Left lung (tissue), 10 donors: ENCODE data around the gene RNF20. TPM values are rescaled to one million over a fixed set of nuclear protein-coding genes. Genes with fewer than 3 reads are reported as not detected.
"Not testable (repeated sequence)": the region's sequence is repeated elsewhere in the genome, so short reads cannot be mapped to it uniquely, and the experiment has no call there.

Experiments used
- ATAC-seq: fragments of 200-7000 bp; cut with Tn5 transposase; one replicate; pipeline ENCODE4 v1.9.1; 2020; ENCODE audit warnings: moderate library complexity
- DNase-seq, 4 donors: peaks; one replicate each; pipeline ENCODE4 v3.0.0-alpha.2; 2013 to 2020
- H3K27ac ChIP-seq, 2 donors: fragments of 200-600 bp; sonication (generic) in 1 of 2; one replicate each; pipeline versions ENCODE4 v1.5.0 to v1.8.0; 2020 to 2021
- H3K27me3 ChIP-seq, 2 donors: fragments of 200-600 bp; sonication (generic) in 1 of 2; one replicate each; pipeline versions ENCODE4 v1.5.0 to v1.8.0; 2020 to 2021
- H3K36me3 ChIP-seq, 2 donors: fragments of 200-600 bp; sonication (generic) in 1 of 2; one replicate each; pipeline versions ENCODE4 v1.5.0 to v1.8.0; 2020 to 2021
- H3K4me1 ChIP-seq, 2 donors: fragments of 200-600 bp; one replicate each; pipeline ENCODE4 v1.8.0; 2021
- H3K4me3 ChIP-seq, 2 donors: fragments of 200-600 bp; sonication (generic) in 1 of 2; one replicate each; pipeline versions ENCODE4 v1.5.0 to v1.8.0; 2020 to 2021; ENCODE audit warnings: mild to moderate bottlenecking in 1 of 2
- H3K9me3 ChIP-seq, 2 donors: fragments of 200-600 bp; sonication (generic) in 1 of 2; one replicate each; pipeline versions ENCODE4 v1.5.0 to v1.8.0; 2020 to 2021
- CTCF ChIP-seq, 2 donors: fragments of 200-600 bp; sonication (generic) in 1 of 2; IDR thresholded peaks; one replicate each; pipeline versions ENCODE4 v1.5.0 to v1.8.0; 2021; ENCODE audit warnings: antibody characterized with exemption in 2 of 2
- intact Hi-C, 2 donors: fragments of 100-400 bp; cut with DNase I; formaldehyde crosslinking; loops; one replicate each; pipeline versions ENCODE4 v1.11.2 to v1.14.2; 2022
- polyA plus RNA-seq, 6 donors: library from polyadenylated mRNA; unstranded; fragments of 120-200 nt; gene quantifications; one replicate each; pipeline ENCODE4 v1.2.1, GENCODE V29; 2013; ENCODE audit not compliant: insufficient read length in 6 of 6
- total RNA-seq, 2 donors: library from RNA; stranded (reverse); fragmentation: NEBNext Ultra II Directional; extraction: Animal tissue kit (Norgen Biotek cat#: 25700); gene quantifications; one replicate each; pipeline ENCODE4 v1.2.1, GENCODE V29; 2021
- donor health status: DM: no; HTN: yes; CAD: no.
- donor health status: DM: no; HTN: no; CAD: no.

Gene RNF20
- total and polyA plus RNA-seq, 8 donors = 37.7 to 64.5 (median 53.5) TPM

- peak overlapping the region in 1 of 2 donors; percentile 72 for H3K27ac ChIP-seq
- TF ChIP-seq CTCF (IDR thresholded peaks at IDR 0.05) = no peak
- no peak for DNase-seq
- H3K36me3 ChIP-seq = no peaks in the 10 kb centered on the region
- intact Hi-C loops = no loop called here
- H3K9me3 ChIP-seq = no peaks in the 10 kb centered on the region
- H3K4me1 ChIP-seq = no peaks in the 10 kb centered on the region
- H3K27me3 ChIP-seq = no peaks in the 10 kb centered on the region
- H3K4me3 ChIP-seq = peak overlapping the region in 1 of 2 donors; percentile 9
- ATAC-seq = peak; percentile 60
These were observed 52.1 kb downstream of the RNF20 start for GRCh38 chr9:101585740-101586139.

GRCh38 chr9:101586651-101587050 lies 53.0 kb downstream of the RNF20 start:
- no peak for TF ChIP-seq CTCF (IDR thresholded peaks at IDR 0.05)
- intact Hi-C loops = no loop called here
- ATAC-seq (no peak), DNase-seq (no peak)
- no peaks in the 10 kb centered on the region for H3K27me3 ChIP-seq
- H3K4me1 ChIP-seq = no peaks in the 10 kb centered on the region
- H3K9me3 ChIP-seq = no peaks in the 10 kb centered on the region
- H3K36me3 ChIP-seq = no peaks in the 10 kb centered on the region
- H3K4me3 ChIP-seq = no peak overlapping the region
- peak overlapping the region in 1 of 2 donors; percentile 72 for H3K27ac ChIP-seq

- Histone ChIP-seq H3K27ac (no peak overlapping the region), H3K4me1 (no peaks in the 10 kb centered on the region), H3K36me3 (no peaks in the 10 kb centered on the region), H3K9me3 (no peaks in the 10 kb centered on the region), H3K4me3 (no peak overlapping the region), H3K27me3 (no peaks in the 10 kb centered on the region)
- no peak for DNase-seq
- no peak for TF ChIP-seq CTCF (IDR thresholded peaks at IDR 0.05)
- intact Hi-C loops = no loop called here
- ATAC-seq = no peak
These were observed 53.8 kb downstream of the RNF20 start for GRCh38 chr9:101587332-101588043.

GRCh38 chr9:101590074-101590473 lies 56.4 kb downstream of the RNF20 start:
- ATAC-seq, H3K9me3 ChIP-seq, H3K4me1 ChIP-seq, H3K36me3 ChIP-seq, H3K4me3 ChIP-seq, DNase-seq, H3K27me3 ChIP-seq, intact Hi-C loops, H3K27ac ChIP-seq: not testable (repeated sequence)

GRCh38 chr9:101590901-101591300 lies 57.2 kb downstream of the RNF20 start:
- no peak for TF ChIP-seq CTCF (IDR thresholded peaks at IDR 0.05)
- no peaks in the 10 kb centered on the region for H3K36me3 ChIP-seq
- ATAC-seq = no peak
- no peak overlapping the region for H3K4me3 ChIP-seq
- peaks cover 0 to 8% of the 10 kb centered on the region in 2 donors for H3K27me3 ChIP-seq
- intact Hi-C loops = no loop called here
- no peaks in the 10 kb centered on the region for H3K4me1 ChIP-seq
- no peak for DNase-seq
- H3K27ac ChIP-seq = no peak overlapping the region
- H3K9me3 ChIP-seq = no peaks in the 10 kb centered on the region
